SU-DHL-6 (cell line): ENCODE data around the gene LMO7.

Experiments
- EZH2phosphoT487 ChIP-seq: fragments of 200-600 bp; sonication (generic), shearing (Covaris generic); conservative IDR thresholded peaks from 2 replicates; pipeline ENCODE4 v1.6.1; 2018; ENCODE audit warnings: mild to moderate bottlenecking, antibody characterized with exemption, low read length, moderate library complexity, mixed read lengths
- TF ChIP-seq, protein P1 (sequence below): fragments of 200-600 bp; sonication (generic); IDR thresholded peaks from one replicate; pipeline ENCODE4 v1.5.1; 2017; ENCODE audit warnings: antibody characterized with exemption, mild to moderate bottlenecking, low read length, moderate library complexity; ENCODE audit not compliant: insufficient read depth, poor library complexity, severe bottlenecking

DNA sequence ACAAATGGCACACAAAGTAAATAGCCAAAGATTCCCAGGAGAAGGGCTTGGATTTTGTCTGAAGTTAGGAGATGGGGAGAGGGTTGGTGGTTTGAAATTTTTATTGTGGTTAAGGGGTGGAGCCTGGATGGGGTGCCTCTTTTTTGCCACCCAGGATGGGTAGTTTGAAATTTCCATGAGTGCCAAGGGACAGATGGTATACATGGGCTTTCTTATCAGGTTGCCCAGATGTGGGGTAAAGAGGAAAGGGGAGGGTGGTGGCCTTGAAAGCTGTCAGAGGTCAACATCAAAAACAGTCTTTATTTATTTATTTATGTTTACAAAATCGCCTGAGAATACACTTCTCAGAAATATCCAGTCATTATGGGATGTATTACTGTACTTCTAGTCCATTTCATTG, 46.2 kb downstream of the LMO7 start:
- TF ChIP-seq, protein P1, sequence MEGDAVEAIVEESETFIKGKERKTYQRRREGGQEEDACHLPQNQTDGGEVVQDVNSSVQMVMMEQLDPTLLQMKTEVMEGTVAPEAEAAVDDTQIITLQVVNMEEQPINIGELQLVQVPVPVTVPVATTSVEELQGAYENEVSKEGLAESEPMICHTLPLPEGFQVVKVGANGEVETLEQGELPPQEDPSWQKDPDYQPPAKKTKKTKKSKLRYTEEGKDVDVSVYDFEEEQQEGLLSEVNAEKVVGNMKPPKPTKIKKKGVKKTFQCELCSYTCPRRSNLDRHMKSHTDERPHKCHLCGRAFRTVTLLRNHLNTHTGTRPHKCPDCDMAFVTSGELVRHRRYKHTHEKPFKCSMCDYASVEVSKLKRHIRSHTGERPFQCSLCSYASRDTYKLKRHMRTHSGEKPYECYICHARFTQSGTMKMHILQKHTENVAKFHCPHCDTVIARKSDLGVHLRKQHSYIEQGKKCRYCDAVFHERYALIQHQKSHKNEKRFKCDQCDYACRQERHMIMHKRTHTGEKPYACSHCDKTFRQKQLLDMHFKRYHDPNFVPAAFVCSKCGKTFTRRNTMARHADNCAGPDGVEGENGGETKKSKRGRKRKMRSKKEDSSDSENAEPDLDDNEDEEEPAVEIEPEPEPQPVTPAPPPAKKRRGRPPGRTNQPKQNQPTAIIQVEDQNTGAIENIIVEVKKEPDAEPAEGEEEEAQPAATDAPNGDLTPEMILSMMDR, result no peak
- no peak for TF ChIP-seq EZH2phosphoT487
